GM21423 (cell line): ENCODE results near the gene LAD1.

Source experiments
- ATAC-seq: cut with Tn5 transposase; IDR thresholded peaks from one replicate; pipeline ENCODE4 v1.9.1; 2021; ENCODE audit warnings: mild to moderate bottlenecking, moderate library complexity; ENCODE audit not compliant: unreplicated experiment

LAD1 gene

DNA sequence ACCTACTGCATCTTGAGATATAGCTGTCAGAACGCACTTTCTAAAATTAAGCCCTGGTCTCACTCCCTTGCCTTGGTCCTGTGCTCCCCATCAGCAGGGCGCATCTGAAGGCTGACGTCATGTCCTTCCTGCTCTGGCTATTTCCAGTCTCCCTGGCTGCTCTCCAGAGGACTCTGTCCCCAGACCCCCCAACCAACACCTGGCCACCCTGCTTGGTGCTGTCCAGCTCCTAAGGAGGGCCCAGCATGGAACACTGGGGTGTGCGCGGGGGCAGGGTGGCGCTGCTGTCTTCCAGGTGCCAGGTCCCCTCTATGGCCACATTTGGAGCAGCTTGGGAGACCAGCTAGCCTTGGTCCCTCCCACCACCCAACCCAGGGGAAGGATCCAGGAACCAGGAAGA lies 29.9 kb downstream of the LAD1 start:
- no peak for ATAC-seq

DNA sequence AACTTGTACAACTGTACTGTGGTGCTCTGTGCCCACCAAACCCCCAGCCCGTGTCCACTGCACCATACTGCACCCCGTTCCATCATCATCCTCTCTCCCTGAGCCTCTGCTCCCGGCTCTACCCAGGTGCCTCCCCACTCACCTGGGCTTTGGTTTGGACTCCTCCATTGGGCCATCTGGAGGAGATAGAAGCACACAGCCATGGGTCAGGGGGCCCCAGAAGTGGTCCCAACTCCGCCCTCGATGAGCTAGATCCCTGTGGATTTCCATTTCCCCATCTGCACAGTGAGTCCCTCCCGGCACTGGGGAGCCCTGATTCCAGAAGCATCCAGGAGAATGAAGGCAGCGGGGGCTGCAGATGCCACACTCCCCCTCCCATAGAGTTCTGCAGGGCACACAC lies 32.4 kb downstream of the LAD1 start:
- ATAC-seq: no peak

DNA sequence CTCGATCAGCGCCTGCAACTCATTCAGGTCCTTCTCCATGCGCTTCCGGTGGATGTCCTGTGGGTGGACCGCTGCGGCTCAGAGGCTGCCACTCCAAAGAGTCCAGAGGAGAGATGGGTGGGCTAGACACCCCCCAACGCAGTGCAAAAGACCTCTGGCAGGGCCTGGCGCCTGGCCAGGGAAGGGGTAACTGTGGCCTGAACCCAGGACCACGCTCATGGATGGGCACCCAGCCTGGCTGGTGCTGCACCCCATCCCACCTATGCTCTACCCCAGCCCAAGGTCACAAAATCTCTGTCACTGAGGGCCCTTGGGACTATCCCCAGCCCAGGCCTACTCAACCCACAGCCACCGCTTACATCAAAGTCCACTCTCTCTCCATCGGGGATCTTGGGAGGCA lies 33.9 kb downstream of the LAD1 start:
- no peak for ATAC-seq

DNA sequence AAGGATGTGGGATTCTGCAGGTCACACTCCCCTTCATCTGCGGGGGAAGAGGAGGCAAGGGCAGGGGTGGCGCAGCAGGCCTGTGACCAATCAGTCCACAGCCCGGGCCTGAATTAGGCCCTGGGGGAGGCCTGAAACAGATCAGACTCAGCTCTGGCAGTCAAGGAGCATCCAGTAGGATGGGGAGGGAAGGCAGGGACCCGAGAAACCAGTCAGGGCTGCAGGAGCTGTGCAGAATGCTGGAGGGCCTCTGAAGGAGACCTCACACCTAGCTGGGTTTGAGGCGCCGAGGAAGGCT lies 34.4 kb downstream of the LAD1 start:
- no peak for ATAC-seq

DNA sequence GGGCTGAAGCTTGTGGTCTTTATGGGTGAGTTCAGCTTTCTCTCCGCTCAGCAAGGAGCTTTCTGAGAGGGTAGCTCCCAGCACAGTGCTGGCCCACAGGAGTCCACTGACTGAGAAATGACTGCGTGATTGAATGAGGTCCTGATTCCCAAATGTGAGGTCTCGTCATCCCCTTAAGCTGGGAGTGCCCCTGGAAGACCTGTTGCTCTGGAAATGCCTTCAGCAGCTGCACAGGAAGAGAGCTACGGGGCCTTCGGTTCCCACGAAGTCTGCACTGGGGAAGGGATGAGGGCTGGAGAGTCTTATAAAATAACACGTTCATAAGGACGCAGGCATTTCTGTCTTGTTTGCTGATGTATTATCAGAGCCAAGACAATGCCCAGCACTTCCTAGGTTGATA lies 35.7 kb downstream of the LAD1 start:
- ATAC-seq: no peak

GRCh38 chr1:201362906-201363305 lies 36.2 kb downstream of the LAD1 start:
- ATAC-seq: no peak

- ATAC-seq: no peak
Measured at GRCh38 chr1:201361652-201362504, 37.2 kb downstream of the LAD1 start.

GRCh38 chr1:201360901-201361651 lies 38.0 kb downstream of the LAD1 start:
- no peak for ATAC-seq

- ATAC-seq: no peak
Measured at GRCh38 chr1:201360486-201360885, 38.6 kb downstream of the LAD1 start.

DNA sequence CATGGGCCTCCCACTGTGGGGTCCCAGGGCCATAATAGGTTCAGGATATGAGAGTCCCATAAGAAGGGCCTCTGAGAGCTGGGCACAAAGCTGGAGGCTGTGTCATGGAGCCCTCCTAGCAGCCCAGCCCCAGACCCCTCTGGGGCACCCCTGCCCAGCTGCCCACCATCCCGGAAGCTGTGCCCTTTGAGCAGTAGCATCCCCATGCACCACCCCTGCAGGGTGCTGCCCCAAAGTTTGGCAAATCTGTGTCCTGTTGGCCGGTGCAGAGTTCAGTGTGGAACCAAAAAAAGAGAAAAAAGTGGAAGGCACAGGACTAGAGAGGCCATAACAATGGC lies 39.3 kb downstream of the LAD1 start:
- no peak for ATAC-seq

GRCh38 chr1:201359031-201359872 lies 39.9 kb downstream of the LAD1 start:
- no peak for ATAC-seq

GRCh38 chr1:201358596-201358995 lies 40.5 kb downstream of the LAD1 start:
- ATAC-seq: no peak

DNA sequence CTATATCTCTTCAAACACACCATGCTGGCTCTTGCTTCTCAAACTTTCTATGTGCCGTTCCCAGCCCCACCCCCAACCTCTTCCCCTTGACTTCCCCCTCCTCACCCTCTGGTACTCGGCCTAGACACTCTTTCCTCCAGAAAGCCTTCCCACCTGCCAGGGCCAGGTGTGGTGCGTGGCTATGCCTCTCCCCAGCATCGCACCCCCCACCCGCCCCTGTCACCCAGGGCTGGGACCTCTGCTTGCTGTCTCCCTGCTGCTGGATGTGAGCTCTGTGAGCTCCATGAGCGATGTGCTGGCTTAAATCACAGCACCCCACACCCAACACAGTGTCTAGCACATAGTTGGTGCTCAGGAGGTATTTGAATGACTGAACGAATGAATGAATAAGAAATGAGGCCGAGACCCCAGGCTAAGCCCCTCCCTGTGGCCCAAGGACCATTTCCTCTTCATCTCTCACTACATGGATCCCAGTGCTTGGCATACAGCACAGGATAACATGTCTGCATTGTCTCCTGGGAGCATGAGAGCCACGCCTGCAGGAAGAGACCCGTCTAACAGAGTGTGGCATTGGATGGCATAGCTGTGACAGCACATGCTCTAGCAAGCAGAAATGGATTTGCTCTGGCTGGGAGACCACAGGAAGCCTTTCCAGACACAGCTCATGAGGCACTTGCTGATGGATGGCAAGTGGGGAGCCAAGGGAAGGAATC lies 41.3 kb downstream of the LAD1 start:
- ATAC-seq: no peak

- no peak for ATAC-seq
Measured at GRCh38 chr1:201357211-201357610, 41.9 kb downstream of the LAD1 start.

DNA sequence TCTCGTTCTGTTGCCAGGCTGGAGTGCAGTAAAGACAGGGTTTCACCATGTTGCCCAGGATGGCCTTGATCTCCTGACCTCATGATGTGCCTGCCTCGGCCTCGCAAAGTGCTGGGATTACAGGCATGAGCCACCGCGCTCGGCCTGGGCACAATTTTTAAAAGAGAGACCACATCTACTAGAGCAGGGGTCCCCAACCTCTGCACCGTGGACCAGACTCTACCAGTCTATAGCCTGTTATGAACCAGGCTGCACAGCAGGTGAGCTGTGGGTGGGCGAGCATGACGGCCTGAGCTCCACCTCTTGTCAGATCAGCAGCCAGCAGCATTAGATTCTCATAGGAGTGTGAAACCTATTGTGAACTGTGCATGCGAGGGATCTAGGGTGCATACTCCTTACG lies 42.4 kb downstream of the LAD1 start:
- no peak for ATAC-seq

GRCh38 chr1:201356236-201356635 lies 42.9 kb downstream of the LAD1 start:
- ATAC-seq: no peak

- ATAC-seq: no peak
Measured at GRCh38 chr1:201355471-201355870, 43.7 kb downstream of the LAD1 start.

DNA sequence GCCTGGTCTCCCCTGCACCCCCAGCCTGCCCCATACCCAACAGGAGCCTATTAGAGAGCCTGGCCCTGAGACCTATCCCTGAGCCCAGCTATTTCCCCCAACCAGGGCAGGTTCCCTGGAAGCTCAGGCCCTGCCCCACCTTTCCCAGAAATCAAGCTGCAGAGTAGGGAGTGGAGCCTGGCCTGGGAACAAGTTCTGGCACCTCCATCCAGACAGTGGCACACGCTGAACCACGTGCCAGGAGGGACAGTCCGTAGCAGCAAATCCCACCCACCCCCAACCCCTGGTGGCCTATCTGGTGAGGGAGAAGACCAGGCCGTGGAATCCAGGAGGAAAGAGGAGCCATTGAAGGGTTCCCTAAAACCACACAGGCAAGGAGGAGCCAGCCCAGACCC lies 44.2 kb downstream of the LAD1 start:
- ATAC-seq: no peak

GRCh38 chr1:201354151-201354900 lies 44.8 kb downstream of the LAD1 start:
- no peak for ATAC-seq

DNA sequence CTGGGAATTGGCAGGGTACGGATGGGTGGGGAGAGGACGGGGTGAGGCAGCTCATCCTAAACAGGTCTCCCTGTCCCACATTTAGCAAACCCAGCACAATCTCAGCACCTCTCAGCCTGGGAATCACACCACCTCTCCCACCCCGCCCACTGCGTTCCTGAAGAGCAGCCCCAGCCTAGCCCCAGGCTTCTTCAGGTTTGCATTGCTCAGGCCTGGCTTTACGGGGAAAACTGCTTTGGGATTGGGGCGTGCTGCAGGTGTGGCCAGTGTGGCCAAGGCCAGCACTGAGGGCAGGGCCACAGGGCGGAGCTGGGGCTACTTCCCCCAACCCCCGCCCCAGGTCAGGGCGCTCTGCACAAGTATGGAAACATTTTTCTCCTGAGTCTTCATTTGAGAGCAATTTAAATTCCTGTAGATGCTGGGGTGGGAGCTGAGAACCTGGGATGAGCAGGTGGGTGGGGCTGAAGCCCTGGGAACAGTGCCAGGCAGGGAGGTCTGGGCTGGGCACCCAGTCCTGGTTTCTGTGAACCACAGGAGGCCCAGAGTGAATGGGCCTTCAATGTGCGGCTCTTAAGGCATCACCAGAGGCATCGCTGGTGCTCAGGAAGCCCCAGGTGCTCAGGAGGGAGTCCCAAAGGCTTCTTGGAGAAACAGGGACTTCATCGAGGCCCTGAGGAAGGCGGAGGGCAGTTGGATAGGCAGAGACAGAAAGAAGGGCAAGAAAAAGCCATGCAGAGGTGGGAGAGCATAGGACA lies 45.8 kb downstream of the LAD1 start:
- ATAC-seq: no peak
